GM18505 (cell line): ENCODE data around the gene XG.

Experiments
- ATAC-seq: cut with Tn5 transposase; IDR thresholded peaks from one replicate; pipeline ENCODE4 v1.9.1; 2021; ENCODE audit not compliant: unreplicated experiment
- POLR2A ChIP-seq: IDR thresholded peaks from 4 replicates; pipeline ENCODE4 v1.6.1; 2011; ENCODE audit warnings: borderline replicate concordance; ENCODE audit not compliant: insufficient read depth, insufficient read length; ENCODE audit errors: extremely low read depth

The XG gene

GRCh38 chrX:2811271-2811670 lies 59.4 kb downstream of the XG start:
- ATAC-seq = no peak
- TF ChIP-seq POLR2A = no peak

- peak; percentile 59 for ATAC-seq
Measured at GRCh38 chrX:2812161-2812907, 60.5 kb downstream of the XG start.

DNA sequence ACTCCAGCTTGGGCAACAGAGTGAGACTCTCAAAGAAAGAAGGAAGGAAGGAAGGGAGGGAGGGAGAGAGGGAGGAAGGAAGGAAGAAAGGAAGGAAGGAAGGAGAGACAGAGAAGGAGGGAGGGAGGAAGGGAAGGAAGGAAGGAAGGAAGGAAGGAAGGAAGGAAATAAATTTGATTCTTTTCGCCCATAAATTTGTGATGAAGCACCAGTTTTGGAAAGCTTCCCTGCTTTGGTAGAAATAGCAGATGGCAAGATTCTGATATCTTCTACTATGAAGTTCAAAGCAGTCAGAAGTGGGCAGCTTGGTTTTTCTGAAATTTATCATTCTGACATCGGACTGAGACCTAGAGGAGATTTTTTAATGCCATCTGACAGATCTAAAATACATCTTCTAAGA lies 65.2 kb downstream of the XG start:
- TF ChIP-seq POLR2A = no peak
- no peak for ATAC-seq

- TF ChIP-seq POLR2A = no peak
- ATAC-seq = no peak
Measured at GRCh38 chrX:2819345-2820135, 67.7 kb downstream of the XG start.

DNA sequence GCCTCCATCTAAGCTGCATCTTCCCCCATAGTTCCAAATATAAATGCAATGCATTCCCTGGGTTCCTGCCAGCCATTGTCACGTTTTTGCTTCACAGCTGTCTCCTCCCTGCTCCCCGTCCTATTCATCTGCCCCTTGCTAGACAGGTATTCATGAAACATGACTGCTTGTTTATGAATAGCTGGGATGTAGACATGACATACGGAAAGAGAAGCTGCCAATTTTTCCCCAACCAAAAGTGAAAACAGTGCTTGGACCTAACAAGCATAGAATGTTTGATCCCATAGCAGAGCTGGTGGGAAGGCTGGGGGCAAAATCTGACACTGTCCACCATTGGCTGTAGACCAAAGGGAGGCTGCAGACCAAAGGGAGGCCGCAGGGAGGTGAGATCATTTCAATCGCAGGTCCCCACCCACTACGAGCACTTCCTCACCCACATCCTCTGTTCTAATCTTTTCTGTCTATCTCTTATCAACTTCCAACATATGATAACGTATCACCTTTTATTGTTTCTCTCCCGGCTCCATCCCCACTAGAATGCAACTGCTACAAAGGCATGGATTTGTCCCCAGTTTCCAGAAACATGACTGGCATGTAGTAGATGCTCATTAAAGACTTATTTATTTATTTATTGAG lies 68.4 kb downstream of the XG start:
- no peak for TF ChIP-seq POLR2A
- no peak for ATAC-seq

DNA sequence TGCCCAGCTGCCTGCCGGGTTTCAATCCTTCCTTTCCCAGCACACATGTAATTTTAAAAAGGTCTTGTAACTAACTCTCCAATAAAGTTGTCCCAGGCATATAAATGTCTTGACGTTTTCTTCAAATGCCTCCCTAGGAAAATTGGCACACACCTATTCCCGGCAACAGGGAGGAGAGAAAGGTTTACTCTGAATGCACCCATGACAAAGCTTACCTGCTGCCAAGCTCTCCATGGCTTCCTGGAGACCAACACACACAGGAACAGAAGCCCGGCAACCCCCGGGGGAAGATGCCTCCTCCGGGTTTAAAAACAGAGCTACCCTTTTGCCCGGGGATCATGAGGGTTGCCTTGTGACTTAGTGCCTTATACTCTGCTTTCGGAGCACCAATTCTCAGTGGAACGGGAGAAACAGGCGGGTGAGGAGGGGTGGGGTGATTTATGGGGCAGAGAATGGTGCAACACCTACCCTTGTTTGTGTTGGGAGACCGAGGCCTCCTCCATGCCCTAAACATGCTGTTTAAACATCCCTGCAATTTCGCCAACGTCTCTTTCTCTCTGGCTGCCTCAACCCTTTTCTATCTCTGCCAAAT lies 72.1 kb downstream of the XG start:
- no peak for ATAC-seq
- TF ChIP-seq POLR2A = no peak

- ATAC-seq = no peak
- TF ChIP-seq POLR2A = no peak
Measured at GRCh38 chrX:2824886-2825285, 73.0 kb downstream of the XG start.

DNA sequence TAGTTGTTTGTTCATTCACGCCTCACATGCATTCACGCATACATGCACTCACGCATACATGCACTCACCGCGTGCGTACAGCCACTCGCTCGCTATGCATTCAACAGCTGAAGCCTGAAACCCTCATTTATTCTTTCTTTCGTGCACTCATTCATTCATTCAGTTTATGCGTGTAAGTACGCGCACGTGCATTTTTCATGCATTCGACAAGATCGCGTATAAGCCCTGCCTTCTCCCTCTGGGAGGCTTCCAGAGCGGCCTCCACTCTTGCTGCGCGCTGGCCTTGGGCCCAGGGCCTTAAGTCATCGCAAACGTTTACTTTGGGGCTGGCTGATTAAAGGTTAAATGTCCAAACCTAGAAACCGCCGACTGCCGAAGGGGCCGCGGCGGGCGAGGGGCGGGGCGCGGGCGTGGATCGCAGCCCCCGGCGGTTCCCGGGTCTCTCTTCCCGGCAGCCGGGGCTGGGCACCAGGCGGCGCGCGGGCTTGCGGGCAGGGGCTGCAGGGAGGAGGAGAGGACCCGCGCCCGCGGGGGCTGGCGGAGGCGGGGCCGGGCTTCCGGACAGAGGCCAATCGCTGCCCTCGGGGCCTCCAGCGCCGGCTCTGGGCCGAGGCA lies 76.6 kb downstream of the XG start, which contains the start of gene GYG2:
TSS of gene GYG2 (plus strand) at position 587 of the 615 bp plus-strand sequence. CDS start 1,259 bp downstream, outside the sequence.
- no peak for TF ChIP-seq POLR2A
- no peak for ATAC-seq

DNA sequence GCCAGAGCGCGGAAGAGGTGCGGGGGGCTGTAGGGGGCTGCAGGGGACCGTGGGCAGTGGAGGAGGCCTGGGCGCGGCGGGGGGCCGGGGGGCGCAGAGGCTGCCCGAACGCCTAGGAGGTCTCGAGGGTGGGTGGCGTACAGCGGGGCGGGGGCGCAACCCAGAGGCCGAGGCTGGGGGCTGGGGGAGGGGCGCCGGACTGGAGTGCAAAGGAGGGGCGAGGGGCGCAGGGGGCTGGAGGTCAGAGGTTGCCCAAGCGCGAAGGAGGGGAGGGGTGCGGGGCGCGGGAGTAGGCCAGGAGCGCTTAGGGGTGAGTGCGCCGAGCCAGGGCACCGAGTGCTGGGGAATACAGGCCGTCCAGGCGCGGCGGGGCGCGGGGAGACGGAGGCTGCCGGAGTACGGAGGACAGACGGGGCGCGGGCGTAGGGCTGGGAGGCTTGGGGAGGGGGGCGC lies 77.1 kb downstream of the XG start:
- no peak for TF ChIP-seq POLR2A
- ATAC-seq = no peak

GRCh38 chrX:2829469-2830246 lies 77.8 kb downstream of the XG start:
- no peak for ATAC-seq

DNA sequence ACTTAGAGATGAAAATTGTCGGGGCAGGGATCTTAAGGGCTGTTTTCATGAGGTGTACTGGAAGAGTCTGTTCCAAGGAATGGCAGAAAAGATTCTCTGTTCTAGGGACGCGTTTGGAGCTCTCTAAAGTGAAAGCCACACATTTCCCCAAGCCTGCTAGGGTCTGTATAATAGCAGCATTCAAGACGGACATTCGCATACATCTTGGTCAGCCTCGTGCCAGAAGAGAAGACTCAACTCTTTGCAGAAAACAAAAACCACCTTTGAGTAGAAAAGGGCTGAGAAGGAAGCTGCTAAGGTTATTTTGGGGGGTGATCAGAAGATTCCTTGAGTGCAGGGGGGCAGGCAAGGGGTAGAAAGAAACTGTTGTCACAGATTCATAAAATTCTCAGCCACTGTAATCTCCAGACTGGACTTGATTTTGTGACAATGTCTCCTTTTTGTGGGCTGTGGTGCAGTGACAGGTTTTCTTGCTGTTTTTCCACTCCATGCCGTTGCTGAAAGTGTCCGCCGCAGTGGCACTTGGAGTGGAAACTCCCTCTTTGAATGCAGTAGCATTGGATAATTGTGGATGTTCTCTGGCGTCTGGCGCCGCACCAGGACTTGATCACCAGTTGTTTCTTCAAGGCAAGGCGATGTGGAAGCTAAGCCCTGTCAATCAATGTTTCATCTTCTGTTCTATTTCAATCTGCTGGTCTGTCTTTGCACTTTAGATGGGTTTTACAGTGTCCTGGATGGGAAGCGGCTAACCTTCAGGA lies 79.8 kb downstream of the XG start:
- no peak for ATAC-seq
- TF ChIP-seq POLR2A = no peak

More at GRCh38 chrX:2829469-2830246, 77.8 kb downstream of the XG start:
- no peak for TF ChIP-seq POLR2A

DNA sequence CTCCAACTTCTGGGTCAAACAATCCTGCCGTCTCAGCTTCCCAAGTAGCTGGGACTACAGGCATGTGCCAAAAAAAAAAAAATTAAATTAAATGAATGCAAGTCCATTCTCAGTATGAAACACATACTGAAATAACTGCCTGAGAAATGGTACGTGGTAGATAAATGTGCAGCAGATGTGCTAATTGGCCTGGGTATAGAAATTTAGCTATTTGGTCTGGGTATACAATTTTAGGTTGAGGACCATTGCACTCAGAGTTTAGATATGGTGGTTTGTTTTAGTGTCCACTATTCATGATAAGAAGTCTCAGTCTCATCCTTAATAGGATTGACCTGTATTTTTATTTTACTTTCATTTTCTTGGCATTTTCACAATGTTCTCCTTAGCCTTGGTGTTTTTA lies 86.1 kb downstream of the XG start:
- ATAC-seq = no peak
- no peak for TF ChIP-seq POLR2A
